ENCODE data around the gene CHAD.

The CHAD gene, protein sequence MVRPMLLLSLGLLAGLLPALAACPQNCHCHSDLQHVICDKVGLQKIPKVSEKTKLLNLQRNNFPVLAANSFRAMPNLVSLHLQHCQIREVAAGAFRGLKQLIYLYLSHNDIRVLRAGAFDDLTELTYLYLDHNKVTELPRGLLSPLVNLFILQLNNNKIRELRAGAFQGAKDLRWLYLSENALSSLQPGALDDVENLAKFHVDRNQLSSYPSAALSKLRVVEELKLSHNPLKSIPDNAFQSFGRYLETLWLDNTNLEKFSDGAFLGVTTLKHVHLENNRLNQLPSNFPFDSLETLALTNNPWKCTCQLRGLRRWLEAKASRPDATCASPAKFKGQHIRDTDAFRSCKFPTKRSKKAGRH

GRCh38 chr17:50468304-50469207 is at the start of gene CHAD:
Gene CHAD, minus strand, starts transcription at chr17:50468880. Its CDS starts 67 bp downstream, at chr17:50468813.
- no peak for DNase-seq (ENCODE audit: low read depth)
- TF ChIP-seq, protein P1, sequence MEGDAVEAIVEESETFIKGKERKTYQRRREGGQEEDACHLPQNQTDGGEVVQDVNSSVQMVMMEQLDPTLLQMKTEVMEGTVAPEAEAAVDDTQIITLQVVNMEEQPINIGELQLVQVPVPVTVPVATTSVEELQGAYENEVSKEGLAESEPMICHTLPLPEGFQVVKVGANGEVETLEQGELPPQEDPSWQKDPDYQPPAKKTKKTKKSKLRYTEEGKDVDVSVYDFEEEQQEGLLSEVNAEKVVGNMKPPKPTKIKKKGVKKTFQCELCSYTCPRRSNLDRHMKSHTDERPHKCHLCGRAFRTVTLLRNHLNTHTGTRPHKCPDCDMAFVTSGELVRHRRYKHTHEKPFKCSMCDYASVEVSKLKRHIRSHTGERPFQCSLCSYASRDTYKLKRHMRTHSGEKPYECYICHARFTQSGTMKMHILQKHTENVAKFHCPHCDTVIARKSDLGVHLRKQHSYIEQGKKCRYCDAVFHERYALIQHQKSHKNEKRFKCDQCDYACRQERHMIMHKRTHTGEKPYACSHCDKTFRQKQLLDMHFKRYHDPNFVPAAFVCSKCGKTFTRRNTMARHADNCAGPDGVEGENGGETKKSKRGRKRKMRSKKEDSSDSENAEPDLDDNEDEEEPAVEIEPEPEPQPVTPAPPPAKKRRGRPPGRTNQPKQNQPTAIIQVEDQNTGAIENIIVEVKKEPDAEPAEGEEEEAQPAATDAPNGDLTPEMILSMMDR (conservative IDR thresholded peaks at IDR 0.05; ENCODE audit: low read depth, low read length), result no peak
- peak within 1 kb of the TSS; percentile 43 for H3K4me3 ChIP-seq (ENCODE audit: low read length)

DNA sequence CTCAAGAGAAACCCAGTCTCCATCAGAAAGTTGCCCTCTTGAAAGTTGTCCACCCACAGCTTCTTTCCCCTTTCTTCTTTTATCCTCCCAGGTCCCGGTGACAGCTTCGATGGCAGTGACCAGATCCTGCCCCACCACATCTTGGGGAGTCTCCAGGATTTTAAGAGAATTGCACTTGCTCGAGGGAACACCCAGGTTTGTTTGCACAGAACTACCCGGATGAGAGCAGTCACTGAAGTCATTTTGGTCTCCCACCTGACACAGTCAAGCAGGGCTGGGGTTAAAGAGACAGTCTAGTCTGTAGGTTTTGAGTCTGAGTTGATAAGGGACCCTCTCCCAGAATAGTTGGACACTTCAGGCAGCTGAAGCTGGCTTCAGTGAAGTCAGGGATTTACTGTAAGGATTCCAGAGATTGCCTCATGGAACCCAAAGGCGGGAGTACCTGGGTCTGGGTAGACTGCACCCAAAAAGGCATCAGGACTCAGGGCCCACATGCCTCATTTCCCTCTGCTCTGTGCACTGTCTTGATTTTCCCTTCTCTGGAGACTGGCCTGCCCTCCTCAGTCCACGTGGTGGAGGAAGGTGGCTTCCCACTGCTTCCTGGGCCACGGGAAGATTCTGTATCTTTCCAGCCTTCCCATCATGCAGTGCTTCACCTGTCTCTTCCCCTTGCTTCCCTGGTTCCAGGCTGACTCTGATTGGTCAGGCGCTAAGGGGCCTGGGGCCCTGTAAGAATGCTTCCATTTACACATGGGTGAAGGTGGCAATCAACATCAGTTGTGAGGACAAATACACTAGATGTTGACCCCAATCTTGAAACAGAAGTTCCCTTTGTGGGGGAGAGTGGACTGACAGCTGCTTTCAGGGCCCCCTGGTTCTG is 49.1 kb upstream of the CHAD start:
- DNase-seq (ENCODE audit: low read depth), result no peak
- H3K4me3 ChIP-seq (ENCODE audit: low read length), result no peak overlapping the region
- TF ChIP-seq, protein P1 (conservative IDR thresholded peaks at IDR 0.05; ENCODE audit: low read depth, low read length), result no peak

GRCh38 chr17:50517011-50517410 is 48.3 kb upstream of the CHAD start:
- no peak overlapping the region for H3K4me3 ChIP-seq (ENCODE audit: low read length)
- DNase-seq (ENCODE audit: low read depth), result no peak
- TF ChIP-seq, protein P1 (conservative IDR thresholded peaks at IDR 0.05; ENCODE audit: low read depth, low read length), result no peak

GRCh38 chr17:50514936-50515702 is 46.4 kb upstream of the CHAD start:
- no peak for DNase-seq (ENCODE audit: low read depth)
- TF ChIP-seq, protein P1 (conservative IDR thresholded peaks at IDR 0.05; ENCODE audit: low read depth, low read length), result no peak
- H3K4me3 ChIP-seq (ENCODE audit: low read length), result no peak overlapping the region

- DNase-seq (ENCODE audit: low read depth), result no peak
- TF ChIP-seq, protein P1 (conservative IDR thresholded peaks at IDR 0.05; ENCODE audit: low read depth, low read length), result no peak
Observed at GRCh38 chr17:50514388-50514787, 45.7 kb upstream of the CHAD start.

DNA sequence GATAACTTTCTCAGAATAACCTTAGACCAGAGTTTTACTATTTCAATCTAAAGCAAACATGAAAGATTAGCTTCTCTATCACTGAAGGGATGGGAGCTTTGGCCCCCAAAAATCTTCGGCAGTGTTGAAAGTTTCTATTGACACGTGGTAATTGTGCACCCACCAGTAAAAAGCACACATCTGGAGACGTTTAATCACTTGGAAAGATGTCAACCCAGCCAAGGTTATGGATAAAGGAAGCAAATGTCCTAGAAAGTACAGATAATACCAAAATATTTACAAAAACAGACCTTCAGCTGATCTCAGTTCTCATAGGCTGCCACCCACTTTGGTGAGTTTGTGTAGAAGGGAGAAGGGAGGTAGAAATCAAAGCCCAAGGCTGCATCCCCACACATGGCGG is 44.8 kb upstream of the CHAD start:
- DNase-seq (ENCODE audit: low read depth), result no peak
- TF ChIP-seq, protein P1 (conservative IDR thresholded peaks at IDR 0.05; ENCODE audit: low read depth, low read length), result no peak
- no peak overlapping the region for H3K4me3 ChIP-seq (ENCODE audit: low read length)

More at GRCh38 chr17:50514388-50514787, 45.7 kb upstream of the CHAD start:
- H3K4me3 ChIP-seq (ENCODE audit: low read length), result no peak overlapping the region

Data from retinal pigment epithelial cell (primary cell).